ENCODE results near the gene RNF14. TPM values are rescaled to one million over a fixed set of nuclear protein-coding genes. Genes with fewer than 3 reads are reported as not detected.

RNF14 gene
- total and polyA plus RNA-seq, 2 of the 8 experiments (the other 6 are each of a cell fraction or from before 2014, with no cell fraction given) = 4.7 to 20.2 TPM

DNA sequence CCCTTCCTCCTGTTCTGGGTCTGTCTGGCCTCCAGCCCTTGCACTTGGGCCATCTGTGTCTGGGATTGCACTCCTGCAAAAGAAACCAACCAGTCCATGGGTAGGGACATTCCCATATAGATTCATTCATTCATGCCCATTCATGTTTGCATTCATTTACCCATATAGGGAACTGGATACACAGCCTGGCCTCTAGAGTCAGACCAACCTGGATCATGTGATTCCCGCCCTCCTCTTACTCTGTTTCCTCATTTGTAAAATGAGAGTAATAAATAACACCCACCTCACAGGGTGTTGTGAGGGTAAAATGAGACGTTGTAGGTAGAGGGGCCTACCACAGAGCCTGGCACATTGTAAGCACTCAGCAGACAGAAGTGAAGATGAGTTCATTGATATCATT is 19.4 kb upstream of the RNF14 start:
- Histone ChIP-seq H3K23me2 (ENCODE audit: low read depth, low read length) (no peaks in the 10 kb centered on the region), H3K23ac (ENCODE audit: insufficient read length) (no peak overlapping the region), H3K18ac (ENCODE audit: extremely low read depth, low read length) (no peak overlapping the region), H2BK15ac (ENCODE audit: low read length) (no peak overlapping the region), H4K8ac (ENCODE audit: extremely low read depth, insufficient read depth, low read length) (no peak overlapping the region), H3K9ac (replicated peaks in 1 of 4; ENCODE audit: extremely low read depth in 1 of 4, low read depth in 3 of 4, low read length in 3 of 4) (no peak overlapping the region), H3K4me1 (replicated peaks in 1 of 4; ENCODE audit: control insufficient read depth in 3 of 4, insufficient read depth in 4 of 4, low read length in 3 of 4) (peaks cover 0 to 10% (median 8%) of the 10 kb centered on the region in 4 experiments; a peak in 5 of 7 replicates), H4K91ac (replicated peaks; ENCODE audit: insufficient read length, low read length) (no peak overlapping the region), H3K27ac (ENCODE audit: low read depth, low read length) (no peak overlapping the region), H4K20me1 (replicated peaks in 1 of 2; ENCODE audit: control insufficient read depth in 1 of 2, insufficient read depth in 2 of 2, low read length in 2 of 2) (no peaks in the 10 kb centered on the region), H3K9me3 (ENCODE audit: insufficient read depth in 2 of 2, low read depth in 1 of 2, low read length in 1 of 2) (no peaks in the 10 kb centered on the region), H3K4me2 (ENCODE audit: insufficient read depth in 1 of 2, low read depth in 2 of 2, low read length in 2 of 2) (no peak overlapping the region), H3K4me3 (ENCODE audit: extremely low read depth in 1 of 4, insufficient read depth in 2 of 4, low read depth in 3 of 4, low read length in 4 of 4) (no peak overlapping the region), H2AK5ac (ENCODE audit: low read depth, low read length) (no peak overlapping the region), H3K14ac (ENCODE audit: insufficient read length) (no peak overlapping the region), H3K36me3 (ENCODE audit: control insufficient read depth in 2 of 4, insufficient read depth in 4 of 4, low read length in 3 of 4) (no peaks in the 10 kb centered on the region), H3K79me2 (ENCODE audit: control insufficient read depth in 1 of 2, insufficient read depth in 2 of 2, low read length in 2 of 2) (no peaks in the 10 kb centered on the region), H2BK5ac (ENCODE audit: low read depth, low read length) (no peak overlapping the region), H2AFZ (ENCODE audit: low read length) (no peak overlapping the region), H3K4ac (replicated peaks; ENCODE audit: insufficient read length, low read depth, low read length) (no peak overlapping the region), H3K79me1 (ENCODE audit: low read depth, low read length) (no peaks in the 10 kb centered on the region), H2BK20ac (ENCODE audit: low read length) (no peak overlapping the region), H3K56ac (replicated peaks; ENCODE audit: insufficient read length, low read depth, low read length) (no peak overlapping the region), H3K27me3 (replicated peaks in 1 of 4; ENCODE audit: control insufficient read depth in 3 of 4, extremely low read depth in 1 of 4, insufficient read depth in 3 of 4, low read length in 3 of 4) (no peaks in the 10 kb centered on the region; a peak in 1 of 7 replicates), H2BK120ac (replicated peaks; ENCODE audit: low read depth, low read length) (no peak overlapping the region), H4K5ac (ENCODE audit: insufficient read length, low read depth, low read length) (no peak overlapping the region), H2BK12ac (ENCODE audit: low read depth, low read length) (no peak overlapping the region)
- ChIA-PET CTCF (ENCODE audit: partially characterized antibody) (interaction anchor here (0.6 to 20.8 kb wide), 5 partner anchors 7 to 246 kb away, joined by 3 to 324 read pairs (median 6); partner anchors contain the start of gene PCDH12), POLR2A (ENCODE audit: partially characterized antibody) (interaction anchor here (0.7 to 2.3 kb wide), 2 partner anchors 8 to 9 kb away, joined by 4 read pairs; no protein-coding TSS in a partner anchor)
- 75% methylated on average over 2 of the region's 2 CpGs; no CpG with 5 or more reads in 1 of the 2 experiments for WGBS, 2 experiments (ENCODE audit: extremely low coverage in 1 of 2, insufficient coverage in 1 of 2, insufficient read length in 1 of 2, insufficient replicate concordance in 2 of 2, low coverage in 1 of 2, low lambda C conversion rate in 2 of 2, missing lambda C conversion rate in 1 of 2)
- FAIRE-seq (no peak), DNase-seq (ENCODE audit: low read depth in 1 of 2, low spot score in 2 of 2) (no peak)
- TF ChIP-seq, protein P1, sequence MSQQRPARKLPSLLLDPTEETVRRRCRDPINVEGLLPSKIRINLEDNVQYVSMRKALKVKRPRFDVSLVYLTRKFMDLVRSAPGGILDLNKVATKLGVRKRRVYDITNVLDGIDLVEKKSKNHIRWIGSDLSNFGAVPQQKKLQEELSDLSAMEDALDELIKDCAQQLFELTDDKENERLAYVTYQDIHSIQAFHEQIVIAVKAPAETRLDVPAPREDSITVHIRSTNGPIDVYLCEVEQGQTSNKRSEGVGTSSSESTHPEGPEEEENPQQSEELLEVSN (IDR thresholded peaks at IDR 0.05) = no peak
- TF ChIP-seq, protein P2, sequence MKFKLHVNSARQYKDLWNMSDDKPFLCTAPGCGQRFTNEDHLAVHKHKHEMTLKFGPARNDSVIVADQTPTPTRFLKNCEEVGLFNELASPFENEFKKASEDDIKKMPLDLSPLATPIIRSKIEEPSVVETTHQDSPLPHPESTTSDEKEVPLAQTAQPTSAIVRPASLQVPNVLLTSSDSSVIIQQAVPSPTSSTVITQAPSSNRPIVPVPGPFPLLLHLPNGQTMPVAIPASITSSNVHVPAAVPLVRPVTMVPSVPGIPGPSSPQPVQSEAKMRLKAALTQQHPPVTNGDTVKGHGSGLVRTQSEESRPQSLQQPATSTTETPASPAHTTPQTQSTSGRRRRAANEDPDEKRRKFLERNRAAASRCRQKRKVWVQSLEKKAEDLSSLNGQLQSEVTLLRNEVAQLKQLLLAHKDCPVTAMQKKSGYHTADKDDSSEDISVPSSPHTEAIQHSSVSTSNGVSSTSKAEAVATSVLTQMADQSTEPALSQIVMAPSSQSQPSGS (IDR thresholded peaks at IDR 0.05; ENCODE audit: low read length) = no peak
- no peak for TF ChIP-seq KDM4A (IDR thresholded peaks at IDR 0.05; ENCODE audit: low read depth, low read length, severe bottlenecking)
- TF ChIP-seq EGR1 (IDR thresholded peaks at IDR 0.05; ENCODE audit: borderline replicate concordance, low read depth, low read length) = no peak
- TF ChIP-seq NANOG (IDR thresholded peaks at IDR 0.05; ENCODE audit: insufficient read depth, low read depth, low read length, poor library complexity, severe bottlenecking) = no peak

All from H1 (cell line).